ENCODE data around the gene HOXA5.

Gene HOXA5

DNA sequence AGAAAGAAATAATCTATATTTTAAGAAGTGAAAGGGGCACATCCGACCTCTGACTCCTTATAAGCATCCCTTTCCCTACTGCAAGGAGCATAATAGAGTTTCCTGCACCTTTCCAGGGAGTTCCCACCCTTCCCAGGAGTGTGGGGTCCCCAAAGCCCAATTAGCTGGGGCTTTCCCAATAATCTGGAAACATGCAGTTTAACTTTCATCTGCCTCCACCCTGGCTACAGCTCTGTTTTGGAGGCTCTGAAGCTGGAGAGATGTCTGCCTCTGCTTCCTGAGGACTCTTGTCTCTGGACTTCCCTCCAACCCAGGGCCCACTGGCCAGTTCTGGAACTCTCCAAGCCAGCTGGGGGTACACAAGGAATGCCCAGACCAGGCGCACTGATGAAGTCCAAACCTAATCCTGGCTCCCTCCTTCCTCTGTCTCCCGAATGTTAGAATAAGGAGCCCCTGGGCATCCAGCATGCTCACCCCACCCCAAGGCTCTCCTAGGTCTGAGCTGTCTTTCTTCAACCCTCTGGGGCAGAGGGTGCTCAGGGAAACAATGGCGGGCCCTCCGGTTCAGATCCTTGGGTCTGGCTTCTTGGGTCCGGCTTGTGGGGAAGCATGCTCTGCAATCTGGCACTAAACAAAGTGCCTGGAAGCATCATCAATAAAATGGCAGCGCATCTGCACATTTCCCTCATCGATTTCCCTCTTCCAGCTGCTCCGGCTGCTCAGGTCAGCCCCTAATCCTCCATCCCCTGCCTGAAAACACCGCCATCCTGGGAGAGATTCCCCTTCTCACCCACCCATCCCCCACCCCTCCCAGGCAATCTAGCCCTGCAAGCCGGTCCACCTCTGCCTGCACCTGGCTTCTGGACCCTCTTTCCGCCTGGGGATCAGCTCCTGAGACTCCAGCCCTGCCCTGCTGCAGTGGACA lies 26.3 kb downstream of the HOXA5 start:
- no peak for DNase-seq

DNA sequence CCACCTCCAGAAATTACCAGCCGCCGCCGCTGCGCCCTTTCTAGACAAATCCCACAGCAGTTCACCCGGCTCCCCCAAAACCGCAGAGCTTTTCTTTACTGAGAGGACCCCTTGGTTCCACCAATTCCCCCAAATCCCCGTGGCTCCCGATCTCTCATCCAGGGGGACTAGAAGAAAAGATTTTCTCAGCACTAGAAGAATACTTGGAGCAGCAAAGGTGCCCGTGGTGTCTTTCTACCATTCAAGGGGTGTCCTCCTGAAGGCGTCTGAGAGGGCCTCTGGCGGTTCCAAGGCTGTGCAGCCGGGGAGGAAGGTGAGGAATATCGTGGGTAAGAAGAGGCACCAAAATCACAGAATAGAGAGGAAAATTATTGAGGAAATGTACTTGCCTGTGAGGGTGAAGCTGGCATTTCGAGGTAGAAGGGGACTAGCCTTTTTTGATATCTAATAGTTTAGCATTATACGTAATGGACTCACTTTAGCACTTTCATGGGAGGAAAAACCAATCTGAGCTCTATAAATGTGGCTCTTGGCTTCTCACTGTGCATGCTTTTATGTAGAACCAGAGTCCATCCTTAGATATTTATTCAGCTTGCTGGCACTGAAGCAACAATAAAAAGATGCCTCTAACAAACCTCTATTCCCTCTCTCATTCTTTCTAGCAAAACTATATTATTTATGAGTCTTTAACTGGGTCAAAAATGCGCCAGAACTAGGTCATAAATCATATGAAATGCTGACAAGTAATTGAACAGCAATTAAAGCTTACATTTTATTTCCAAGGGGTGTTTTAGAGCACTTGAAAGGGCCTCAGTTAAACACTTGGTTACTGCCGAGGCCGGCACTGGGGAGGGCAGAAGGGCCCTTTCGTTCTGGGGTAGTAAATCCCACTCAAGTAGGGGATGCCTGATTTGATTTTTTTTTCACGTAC lies 27.2 kb downstream of the HOXA5 start:
- no peak for DNase-seq

DNA sequence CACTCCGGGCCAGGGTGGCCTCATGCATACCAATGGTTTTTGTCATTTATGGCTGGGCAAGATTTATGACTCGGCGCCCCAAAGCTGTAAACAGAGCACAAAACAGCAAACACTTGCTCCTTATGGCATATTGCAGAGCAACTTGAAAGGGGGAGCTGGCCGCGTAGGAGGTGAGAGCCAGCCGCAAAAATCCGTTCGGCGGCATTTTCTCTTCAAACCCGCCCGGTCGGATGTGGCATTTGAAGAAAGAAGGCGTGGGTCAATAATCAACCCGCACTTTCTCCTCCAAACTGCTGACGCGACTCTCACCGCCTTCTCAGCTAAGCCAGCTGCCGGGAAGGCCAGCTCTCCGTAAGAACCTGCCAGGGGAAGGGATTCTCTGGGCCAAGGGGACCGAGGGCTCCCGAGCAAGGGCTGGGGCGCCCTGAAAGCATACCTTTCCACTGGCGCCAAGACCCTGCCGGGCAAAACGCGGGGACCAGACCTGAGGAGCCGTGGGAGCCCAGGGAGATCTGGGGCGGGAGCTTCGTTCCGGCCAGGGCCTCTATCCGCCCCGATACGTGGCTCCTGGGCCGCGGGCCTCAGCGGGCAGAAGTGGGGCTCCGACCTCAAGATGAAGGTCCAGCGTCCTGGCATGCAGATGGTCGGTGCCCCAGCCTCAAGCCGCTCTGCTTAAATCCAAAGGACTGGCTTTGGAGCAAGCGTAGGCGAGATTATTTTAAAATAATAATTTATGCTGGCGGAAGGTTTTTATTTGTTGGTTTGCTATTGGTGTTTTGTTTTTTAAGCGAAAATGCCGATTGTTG lies 28.1 kb downstream of the HOXA5 start:
- no peak for DNase-seq

DNA sequence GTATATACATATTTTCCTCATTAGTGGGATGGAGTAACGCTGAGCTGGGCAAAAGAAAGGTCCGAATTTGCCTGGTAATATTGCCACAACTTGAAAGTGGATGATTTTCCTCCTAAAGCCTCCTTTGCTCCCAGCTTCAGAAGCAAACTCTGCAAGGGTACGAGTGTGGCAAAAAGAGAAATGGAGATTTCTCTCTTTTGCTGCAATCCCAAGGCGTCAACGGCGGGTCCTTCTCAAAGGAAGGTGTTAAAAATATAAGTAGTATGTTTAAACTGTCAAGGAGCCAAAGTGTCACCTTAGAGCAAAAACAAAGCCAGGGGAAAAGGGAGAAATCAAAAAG lies 28.6 kb downstream of the HOXA5 start:
- DNase-seq, result no peak

DNA sequence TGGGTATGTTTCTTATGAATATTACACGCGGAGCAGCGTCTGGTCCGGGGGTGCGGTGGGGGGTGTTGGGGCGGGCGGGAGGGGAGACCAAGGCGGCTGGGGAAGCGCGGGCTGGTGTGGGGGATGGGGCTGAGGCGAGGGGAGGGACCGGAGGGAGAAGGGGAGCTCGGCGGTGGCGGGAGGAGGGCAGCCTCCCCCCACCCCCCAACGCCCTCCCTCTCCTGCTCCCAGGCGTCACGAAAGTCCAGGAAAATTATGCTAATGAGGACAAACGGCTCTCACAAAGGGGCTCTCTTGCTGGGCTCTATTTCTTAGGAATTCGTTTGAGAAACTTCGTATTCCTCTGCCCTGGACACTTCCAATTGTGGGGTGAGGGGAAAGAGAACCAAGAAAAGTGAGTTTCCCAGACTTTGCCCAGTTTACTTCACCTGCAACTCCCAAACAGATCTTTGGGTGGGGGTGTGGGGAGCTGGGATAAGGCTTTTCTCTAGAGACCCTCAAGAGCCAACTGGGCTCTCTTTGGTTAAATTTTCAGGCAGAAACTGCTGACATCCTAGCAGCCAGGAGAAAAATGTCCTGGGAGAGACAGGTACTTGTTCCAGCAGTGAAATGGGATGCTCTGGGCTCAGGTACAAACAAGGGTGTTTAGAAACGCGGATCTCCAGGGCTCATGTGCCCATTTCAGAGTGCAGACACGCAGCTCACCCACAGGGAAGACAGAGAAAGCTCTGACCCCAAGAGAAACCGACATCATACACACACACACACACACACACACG lies 29.3 kb downstream of the HOXA5 start:
- no peak for DNase-seq

DNA sequence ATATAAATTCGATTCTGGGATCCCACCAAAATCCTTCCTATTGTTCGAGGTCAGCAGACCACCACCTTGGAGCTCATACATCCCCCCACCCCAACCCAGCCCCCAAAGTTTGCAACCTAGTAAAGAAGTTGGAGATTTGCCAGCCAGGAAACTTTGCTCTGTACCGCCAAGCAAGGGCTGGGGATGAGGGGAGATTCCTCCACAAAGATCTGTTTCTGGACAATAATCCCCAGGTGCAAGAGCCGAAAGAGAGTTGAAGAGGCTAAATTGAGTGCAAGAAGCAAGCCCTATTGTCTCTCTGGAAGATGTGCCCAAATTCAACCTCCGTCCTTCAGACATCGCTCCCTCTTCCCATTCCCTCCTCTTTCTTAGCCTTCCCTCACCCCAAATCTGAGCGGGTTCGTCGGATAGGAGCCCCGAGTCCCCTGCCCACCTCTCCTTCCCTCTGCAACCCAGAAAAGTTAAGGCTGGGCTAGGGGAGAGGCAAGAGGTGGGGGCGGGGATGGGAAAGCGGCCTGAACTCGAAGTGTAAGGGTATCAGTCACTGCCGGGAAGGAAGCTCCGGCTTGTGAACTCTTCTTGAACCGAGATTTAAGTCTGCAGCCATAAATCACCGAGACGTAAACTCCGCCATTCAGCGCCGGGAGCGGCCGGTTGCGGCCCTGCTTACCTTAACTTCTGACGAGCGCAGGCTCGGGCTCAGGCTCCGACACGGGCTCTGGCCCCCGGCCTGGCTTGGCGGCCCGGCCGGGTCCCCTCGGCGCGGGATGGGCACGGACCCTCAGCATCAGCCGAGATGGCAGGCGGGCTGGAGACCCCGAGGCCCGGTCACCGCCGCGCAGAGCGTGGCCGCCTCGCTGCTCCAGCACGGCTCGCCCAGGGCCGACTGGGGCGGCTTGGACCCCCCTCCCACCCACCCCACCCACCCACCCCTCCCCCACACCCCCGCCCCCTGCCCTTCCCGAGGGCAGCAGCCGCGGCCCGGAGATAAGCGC lies 30.2 kb downstream of the HOXA5 start:
- no peak for DNase-seq

DNA sequence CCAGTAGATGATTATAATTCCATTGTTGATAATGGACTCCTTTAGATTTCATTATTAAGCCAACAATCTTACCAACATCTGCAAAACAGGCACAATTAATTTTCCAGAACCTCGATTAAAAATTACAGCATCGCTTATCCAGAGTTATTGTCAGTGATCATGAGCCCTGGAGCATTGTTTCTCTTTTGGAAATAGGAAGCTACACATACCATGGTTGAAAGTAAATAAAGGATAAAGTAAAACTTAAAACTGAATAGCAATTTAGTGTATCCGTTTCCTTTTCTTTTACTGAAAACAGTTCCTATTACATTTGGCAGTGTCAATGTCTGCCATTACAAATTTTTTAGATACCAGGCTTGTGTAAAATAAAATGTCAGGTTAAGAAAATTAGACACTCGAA lies 31.1 kb downstream of the HOXA5 start:
- no peak for DNase-seq

DNA sequence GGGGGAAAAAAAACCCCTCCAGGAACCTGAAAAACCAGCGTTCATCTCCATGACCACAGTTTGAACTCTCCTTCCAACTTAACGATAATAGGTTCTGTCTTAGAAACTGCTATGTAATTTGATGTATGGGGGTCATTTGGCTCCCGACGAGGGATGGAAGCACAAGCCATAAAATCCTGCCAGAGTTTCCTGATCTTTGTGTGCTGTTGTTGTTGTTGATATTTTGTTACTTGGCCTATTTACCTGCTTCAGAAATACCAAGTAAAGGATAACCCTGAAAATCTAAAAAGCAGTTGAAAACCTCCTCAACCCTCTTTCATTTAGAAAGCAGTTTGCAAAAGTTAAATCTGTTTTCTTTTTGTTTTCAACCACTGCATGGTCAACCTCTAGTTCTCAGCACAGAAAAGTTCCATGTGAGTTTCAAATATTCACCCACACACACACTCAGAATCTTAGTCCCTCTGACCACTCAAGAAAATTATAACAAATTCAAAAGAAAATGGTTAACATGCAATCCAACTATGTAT lies 31.7 kb downstream of the HOXA5 start:
- no peak for DNase-seq

DNA sequence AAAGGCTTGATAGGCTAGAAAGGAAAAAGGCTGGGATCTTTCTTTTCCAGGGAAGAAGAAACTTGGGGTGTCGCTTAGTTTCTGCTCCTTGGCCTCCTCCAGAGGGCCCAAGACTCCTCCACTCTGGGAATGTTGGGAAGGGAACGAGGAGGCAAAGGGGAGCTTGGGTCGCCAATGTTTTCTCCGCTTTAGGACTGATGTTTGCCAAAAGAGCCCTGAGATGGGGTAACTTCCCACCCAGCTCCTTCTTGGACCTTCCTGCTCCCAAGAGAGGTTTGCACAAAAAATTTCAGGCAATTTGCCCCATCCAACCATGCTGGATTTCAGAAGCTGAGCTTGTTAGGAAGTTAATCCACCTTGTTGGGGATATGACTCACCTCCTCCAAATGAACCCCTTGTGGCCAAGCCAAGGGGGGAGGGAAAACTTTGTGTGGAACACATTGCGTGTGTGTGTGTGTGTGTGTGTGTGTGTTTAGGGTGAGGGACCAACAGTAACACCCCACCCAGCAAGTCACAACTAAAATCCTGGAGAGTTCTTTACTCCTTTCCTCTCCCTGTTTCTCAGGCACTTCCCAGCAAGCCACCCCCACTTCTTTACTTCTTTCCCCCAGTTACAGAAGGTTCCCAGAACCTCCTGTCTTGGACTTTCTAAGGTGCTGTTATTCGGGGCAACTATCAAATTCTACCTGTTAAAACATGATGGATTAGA lies 32.3 kb downstream of the HOXA5 start:
- no peak for DNase-seq

DNA sequence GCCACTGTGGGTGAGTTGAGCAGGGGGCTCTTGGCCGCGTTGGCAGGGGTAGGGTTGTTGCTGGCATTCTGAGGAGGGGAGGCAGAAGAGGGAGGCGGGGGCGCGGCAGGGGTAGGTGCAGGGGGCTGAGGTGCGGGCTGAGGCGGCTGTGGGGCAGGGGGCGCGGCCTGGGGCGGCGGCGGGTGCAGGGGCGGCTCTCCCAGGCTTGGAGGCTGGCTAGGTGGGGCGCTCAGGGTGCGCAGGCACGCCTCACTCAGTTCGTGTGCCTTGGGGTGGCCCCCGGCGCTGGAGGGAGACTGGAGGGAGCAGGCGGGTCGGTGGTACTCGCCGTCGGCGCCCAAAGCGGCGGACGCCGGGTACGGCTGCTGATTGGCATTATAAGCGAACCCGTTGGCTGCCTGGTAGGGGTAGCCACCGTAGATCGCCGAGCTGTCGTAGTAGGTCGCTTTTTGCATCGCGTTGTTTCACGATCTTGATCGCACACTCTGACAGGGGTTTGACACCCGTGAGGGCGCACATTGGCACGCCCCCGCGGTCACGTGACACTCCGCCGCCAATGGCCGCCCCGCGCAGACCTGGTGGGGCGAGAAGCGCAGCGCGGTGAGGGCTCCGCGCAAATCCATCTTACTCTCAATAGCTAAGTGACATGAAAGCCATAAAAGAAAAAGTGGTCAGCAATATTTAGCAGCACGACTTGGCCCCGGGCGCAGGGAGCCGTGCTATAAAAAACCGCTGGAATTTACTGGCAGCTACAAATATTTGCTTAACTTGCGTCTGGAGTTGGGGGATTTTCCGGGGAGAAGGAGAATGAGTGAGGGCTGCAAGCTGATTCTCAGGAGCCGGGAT lies 33.1 kb downstream of the HOXA5 start:
- DNase-seq, result peak in 6 of 14 donors; percentile 40 to 76 (median 54)

DNA sequence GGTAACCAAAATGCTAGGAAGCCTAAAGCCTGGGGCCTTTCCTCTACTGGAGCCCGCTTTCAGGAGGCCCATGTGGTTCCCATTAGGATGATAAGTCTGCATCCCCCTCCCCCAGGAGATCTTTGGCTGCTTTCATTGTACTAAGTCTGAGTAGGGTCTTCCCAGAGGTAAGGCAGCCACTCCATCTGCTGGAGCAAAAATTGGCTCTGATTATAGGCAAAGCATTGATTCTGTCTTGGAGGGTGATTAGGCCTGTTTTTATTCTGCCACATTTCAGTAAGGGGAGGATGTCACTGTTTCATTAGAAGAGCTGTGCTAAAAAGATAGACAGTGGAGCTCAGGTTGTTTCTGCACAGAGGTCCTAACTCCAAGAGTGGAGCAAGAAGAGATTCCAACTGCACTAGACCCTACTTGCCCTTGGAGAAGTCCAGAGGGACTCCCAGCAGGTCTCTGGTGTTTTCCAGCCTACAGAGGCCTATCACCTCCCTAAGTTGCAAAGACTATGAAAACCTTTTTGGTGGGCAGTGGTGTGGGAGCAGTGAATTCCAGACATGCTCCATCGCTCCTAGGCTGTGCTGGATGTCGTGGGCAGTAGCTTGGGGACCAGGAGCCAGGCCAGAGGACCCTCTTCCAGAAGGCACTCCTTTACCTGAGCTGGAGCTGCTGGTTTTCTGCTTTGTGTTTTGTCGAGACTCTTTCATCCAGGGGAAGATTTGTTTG lies 33.9 kb downstream of the HOXA5 start:
- DNase-seq, result no peak

DNA sequence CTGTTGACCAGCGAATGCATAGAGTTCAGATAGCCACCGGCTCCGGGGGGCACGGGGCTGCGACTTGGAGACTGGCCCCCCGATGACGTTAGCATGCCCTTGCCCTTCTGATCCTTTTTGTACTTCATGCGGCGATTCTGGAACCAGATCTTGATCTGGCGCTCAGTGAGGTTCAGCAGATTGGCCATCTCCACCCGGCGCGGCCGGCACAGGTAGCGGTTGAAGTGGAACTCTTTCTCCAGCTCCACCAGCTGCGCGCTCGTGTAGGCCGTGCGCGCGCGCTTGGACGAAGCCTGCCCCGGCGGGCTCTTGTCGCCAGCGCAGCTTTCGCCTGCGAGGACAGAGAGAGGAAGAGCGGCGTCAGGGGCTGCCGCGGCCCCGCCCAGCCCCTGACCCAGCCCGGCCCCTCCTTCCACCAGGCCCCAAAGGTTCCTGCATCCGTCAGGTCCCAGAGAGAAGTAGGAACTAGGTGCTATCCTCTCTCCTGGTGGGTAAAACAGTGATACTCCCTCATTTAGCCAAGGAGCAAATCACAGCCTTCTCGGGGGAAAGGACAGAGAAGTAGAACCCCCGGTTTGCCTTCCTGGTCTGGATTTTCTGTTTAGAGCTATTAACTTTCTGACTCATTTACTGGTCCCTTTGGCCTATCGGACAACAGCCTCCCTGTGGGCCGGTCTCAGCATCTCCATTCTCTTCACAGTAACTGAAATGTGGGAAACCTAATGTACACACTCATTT lies 34.9 kb downstream of the HOXA5 start:
- no peak for DNase-seq

DNA sequence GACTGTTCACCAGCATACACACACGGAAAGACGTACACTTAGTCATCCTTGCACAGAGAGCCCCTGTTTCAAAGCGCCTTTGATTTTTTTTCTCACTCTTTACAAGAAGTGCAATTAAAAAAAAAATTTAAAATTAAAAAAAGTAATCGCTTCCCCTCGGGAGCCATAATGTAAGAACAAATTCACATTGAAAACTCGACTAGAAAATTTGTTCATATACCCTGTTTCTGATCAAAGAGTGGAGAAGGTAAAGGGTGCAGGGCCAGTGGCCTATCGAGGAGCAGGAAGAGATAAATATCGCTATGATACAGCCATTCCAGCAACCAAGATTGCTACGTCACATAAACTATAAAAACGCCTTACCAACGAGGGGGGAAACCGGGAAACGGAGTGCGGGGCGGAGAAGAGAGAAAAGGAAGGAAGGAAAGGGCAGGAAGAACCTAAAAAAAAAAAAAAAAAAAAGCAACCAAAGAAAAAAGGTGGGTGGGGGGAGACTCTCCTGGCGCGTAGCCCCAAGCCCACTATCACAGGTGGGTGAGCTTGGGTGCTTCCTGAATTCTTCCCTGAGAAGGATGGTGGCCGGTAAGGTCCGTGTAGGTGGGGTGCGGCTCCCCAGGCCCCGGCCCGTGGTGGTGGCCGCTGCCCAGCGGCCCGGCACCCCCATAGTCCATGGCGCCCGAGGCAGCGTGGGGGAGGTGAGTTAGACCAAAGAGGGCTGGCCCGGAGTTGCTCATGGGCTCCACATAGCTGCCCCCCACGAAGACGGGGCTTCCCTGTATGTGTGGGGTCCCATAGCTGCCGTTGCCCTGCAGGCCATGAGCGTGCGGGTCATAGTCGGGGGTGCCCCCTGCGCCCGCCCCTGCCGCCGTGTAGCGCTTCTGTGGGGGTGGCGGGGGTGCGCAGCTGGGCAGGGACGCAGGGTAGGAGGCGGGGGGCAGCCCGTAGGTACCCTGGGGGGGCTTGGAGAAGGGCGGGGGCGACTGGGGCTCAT lies 35.8 kb downstream of the HOXA5 start:
- no peak for DNase-seq

DNA sequence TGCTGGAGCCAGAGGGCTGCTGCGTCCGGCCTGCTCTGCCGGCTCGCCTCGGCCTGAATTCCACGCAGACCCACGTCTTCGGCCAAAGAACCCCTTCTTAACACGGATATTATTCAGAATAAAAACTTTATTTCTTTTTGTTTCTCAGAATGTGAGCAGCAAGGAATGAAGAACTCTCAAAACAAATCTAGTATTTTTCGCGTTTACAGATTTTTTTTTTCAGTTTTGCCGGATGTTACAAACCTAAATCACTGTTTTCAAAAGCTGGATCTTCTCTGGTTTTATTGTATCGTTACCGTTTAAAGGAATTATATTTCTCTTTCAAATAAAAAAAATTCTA lies 36.6 kb downstream of the HOXA5 start:
- no peak for DNase-seq

DNA sequence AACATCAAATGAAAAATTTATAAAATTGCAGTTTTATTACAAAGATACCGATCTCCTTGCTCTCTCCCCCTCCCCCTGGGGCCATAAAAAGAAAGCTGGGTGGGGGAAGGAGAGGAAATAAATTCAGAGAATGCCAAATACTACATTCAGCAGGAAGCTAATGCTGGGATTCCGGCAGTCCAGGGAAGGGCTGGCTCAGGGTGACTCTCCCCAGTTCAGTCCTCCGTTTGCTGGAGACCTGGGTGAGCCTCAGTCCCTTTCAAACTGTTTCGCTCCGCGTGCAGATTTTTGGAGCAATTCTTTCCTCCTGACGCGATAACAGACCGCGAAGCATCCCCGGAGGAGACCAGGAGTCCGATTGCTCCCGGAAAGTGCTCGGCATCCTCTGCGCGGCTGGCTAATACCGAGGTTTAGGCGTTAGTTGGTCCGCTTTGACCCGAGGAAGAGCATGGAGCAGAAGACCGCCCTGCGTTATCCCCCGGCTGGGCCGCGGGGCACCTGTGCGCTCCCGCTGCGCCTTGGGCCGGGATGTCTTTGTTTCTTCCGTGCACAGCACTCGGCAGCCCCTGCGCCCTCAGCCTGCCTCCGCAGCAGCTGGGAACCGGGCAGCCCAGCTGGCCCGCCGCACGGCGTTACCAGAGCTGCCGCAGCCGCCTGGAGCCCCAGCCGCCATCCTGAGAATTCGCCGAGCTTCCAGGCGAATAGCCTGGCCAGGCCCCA lies 37.1 kb downstream of the HOXA5 start:
- no peak for DNase-seq
